ENCODE results near the gene CAMK2A.
"Not testable (repeated sequence)": the region's sequence is repeated elsewhere in the genome, so short reads cannot be mapped to it uniquely, and the experiment has no call there.

CAMK2A gene

GRCh38 chr5:150255659-150256409, 33.7 kb downstream of the CAMK2A start:
- no peak for DNase-seq (ENCODE audit: low read depth in 1 of 2, low spot score in 1 of 2)

DNA sequence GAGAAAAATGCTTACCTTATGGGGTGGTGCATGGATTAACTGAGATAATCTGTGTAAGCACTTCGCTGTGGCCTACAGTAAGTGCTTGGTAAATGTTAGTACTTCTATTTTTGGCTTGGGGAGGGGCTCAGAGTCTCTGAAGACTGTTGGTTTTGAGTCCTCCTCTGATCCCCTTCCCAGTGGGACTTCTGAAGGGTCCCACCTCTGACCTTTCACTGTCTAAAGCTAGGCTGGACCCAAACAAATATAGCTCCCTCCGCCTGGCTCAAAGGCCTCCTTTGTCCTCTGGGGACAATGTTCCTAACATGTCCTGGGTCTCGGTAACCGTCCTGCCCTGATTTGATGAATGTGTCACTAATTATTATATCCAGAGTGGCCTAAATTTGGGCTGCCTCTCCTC, 34.8 kb downstream of the CAMK2A start:
- no peak for DNase-seq (ENCODE audit: low read depth in 1 of 2, low spot score in 1 of 2)

GRCh38 chr5:150254363-150254762, 35.2 kb downstream of the CAMK2A start:
- no peak for DNase-seq (ENCODE audit: low read depth in 1 of 2, low spot score in 1 of 2)

GRCh38 chr5:150253416-150254208, 36.0 kb downstream of the CAMK2A start:
- no peak for DNase-seq (ENCODE audit: low read depth in 1 of 2, low spot score in 1 of 2)

- DNase-seq (ENCODE audit: low read depth in 1 of 2, low spot score in 1 of 2): no peak
Measured at GRCh38 chr5:150252489-150252888, 37.1 kb downstream of the CAMK2A start.

- DNase-seq (ENCODE audit: low read depth in 1 of 2, low spot score in 1 of 2): no peak
Measured at GRCh38 chr5:150251504-150251903, 38.1 kb downstream of the CAMK2A start.

- DNase-seq (ENCODE audit: low read depth in 1 of 2, low spot score in 1 of 2): no peak
Measured at GRCh38 chr5:150249744-150250143, 39.8 kb downstream of the CAMK2A start.

DNA sequence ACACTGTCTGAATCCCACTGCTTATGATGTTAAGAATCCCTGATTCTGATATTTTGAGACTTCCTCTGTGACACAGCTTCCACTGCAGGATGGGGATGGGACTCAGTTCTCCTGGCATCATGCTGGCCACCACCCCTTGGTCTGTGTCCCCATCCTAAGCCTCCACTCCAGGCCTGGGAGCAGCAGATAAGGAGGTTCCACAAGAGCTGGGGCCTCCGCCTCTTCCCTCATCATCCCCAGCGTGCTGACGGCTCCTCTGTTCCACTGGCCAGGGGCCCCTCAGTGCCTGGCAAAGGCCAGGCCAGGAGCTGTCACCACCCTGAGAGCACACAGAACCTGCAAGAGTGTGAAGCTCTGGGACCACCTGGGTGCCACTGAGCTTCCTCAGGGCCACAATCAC, 40.6 kb downstream of the CAMK2A start:
- no peak for DNase-seq (ENCODE audit: low read depth in 1 of 2, low spot score in 1 of 2)

- not testable (repeated sequence) for DNase-seq (ENCODE audit: low read depth in 1 of 2, low spot score in 1 of 2)
Measured at GRCh38 chr5:150248493-150248892, 41.1 kb downstream of the CAMK2A start.

DNA sequence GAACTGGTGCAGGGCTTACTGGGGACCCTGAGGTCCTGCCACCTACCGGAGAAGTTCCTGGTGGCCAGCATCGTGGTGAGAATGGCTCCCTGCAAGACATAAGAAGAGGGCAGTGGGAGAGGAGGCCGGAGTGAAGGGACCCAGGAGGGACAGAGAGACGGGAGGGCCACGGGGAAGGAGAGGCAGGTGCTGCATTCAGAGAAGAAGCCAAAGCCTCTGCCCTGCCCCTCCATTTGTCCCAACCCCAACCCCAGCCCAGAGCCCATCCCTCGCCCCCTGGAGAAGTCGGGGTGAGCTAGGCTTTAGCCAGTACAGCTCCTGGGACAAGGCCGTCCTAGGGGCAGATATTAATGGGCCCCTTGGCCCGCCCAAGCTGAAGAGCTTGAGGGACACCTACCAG, 41.8 kb downstream of the CAMK2A start:
- no peak for DNase-seq (ENCODE audit: low read depth in 1 of 2, low spot score in 1 of 2)

- no peak for DNase-seq (ENCODE audit: low read depth in 1 of 2, low spot score in 1 of 2)
Measured at GRCh38 chr5:150246835-150247234, 42.7 kb downstream of the CAMK2A start.

DNA sequence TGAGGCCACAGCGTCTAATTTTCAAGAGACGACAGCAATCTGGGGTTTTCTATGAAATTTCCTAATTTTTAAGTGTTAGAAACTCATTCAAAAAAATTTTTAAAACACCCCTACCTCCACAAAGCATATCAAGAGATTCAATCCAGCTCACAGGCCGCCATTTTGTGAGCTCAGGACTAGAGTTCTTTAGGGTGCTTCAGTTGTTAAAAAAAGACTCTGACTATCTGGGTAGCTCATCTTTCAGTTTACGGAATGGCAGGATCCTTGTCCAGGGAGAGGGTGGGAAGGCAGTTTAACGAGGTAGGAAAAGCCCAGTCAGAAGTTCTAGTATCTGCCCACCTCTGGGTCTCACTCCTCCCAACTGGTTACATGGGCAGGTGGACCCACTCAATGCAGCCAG, 43.1 kb downstream of the CAMK2A start:
- no peak for DNase-seq (ENCODE audit: low read depth in 1 of 2, low spot score in 1 of 2)

GRCh38 chr5:150245808-150246207, 43.8 kb downstream of the CAMK2A start:
- no peak for DNase-seq (ENCODE audit: low read depth in 1 of 2, low spot score in 1 of 2)

- no peak for DNase-seq (ENCODE audit: low read depth in 1 of 2, low spot score in 1 of 2)
Measured at GRCh38 chr5:150245111-150245789, 44.3 kb downstream of the CAMK2A start.

DNA sequence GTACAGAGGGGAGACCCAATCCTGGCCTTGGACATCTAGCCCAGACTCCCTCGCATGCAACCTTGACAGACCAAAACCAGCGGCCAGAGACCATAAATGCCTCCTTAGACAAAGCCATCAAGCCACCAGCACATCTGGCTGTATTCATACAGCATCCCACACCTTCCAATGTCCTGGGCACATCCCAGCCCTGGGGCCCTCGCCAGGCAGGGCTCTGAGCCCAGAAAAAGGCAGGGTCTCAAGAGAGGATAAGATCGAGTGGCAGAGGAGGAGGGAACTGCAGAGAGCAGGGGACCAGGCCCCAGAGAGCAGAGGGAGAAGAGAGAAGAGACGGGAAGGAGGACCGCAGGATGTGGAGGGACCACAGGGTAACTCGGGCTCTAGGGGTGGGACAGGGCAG, 45.4 kb downstream of the CAMK2A start:
- DNase-seq (ENCODE audit: low read depth in 1 of 2, low spot score in 1 of 2): no peak

DNA sequence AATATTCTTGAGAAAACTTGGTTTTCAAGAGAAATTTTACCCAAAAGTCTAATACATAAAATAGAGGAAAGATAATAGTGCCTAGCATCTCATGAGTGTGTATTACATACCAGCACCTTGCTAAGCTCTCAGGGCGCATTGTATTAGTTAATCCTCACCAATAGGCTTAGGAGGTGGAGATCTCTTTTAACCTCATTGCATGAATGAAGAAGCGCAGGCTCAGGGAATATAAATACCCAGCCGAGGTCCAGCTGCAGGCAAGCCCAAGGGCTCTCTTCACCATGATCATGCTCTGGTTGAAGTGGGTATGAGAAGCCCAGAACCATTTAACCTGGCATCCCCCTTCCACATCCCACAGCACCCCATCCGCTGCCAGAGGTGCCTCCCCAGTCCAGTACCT, 46.0 kb downstream of the CAMK2A start:
- no peak for DNase-seq (ENCODE audit: low read depth in 1 of 2, low spot score in 1 of 2)

DNA sequence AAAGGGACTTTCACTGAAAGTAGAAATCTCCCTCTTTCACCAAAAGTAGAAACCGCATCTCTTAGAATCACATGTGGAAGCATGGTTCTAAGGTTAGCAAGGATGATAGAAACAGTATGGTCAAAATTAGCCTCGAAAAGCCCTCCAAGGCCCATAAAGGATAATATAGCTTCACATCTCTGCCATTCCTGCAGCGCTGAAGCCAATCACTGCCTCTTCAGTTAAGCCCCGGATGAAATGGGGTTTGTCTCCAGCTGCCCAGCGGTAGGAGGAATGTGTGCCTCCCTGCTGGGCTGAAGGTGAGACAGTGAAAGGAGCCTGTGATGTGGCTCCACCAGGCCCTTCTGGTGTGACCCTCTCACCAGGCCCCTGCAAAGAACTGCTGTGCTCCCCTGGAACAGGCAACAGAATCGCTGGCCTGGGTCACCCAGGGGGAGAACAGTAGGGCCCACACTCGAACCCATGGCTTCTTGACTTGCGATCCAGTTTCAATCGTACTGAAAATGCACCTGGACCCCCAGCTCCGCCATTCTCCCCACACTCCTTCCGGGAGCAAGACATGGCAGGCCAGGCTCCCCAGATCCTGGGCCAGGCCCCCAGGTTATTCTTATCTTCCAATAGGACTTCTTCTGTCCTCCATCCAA, 47.2 kb downstream of the CAMK2A start:
- DNase-seq (ENCODE audit: low read depth in 1 of 2, low spot score in 1 of 2): no peak

DNA sequence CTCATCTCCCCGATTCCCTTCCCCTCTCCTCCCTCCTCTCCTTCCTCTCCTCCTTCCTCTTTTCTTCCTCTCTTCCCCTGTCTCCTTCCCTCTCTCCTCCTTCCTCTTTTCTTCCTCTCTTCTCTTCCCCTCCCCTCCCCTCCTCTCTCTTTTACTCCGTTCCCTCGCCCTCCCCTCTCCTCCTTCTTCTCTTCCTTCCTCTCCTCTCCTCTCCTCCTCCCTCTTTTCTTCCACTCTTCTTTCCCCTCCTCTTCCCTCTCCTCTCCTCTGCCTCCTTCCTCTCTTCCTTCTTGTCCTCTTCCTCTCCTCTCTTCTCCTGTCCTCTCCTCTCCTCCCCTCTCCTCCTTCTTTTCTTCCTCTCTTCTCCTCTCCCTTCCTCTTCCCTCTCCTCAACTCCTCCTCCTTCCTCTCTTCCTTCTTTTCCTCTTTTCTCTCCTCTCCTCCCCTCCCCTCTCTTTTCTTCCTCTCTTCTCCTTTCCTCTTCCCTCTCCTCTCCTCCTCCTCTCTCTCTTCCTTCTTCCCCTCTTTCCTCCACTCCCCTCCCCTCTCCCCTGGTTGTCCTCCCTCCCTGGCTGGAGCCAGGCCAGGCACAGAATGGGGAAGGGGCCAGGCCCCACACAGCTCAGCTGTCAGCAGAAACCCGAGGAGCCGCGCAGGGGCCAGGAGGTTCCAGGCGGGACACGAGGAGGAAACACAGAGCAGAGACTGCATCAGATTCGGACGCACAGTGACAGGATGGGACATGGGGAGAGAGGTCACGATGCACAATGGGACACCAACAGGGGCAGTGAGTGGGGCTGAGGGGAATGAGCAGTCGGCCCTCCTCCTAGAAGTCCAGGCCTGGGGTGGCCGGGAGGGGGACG, 48.0 kb downstream of the CAMK2A start:
- DNase-seq (ENCODE audit: low read depth in 1 of 2, low spot score in 1 of 2): no peak

GRCh38 chr5:150239794-150240122, 49.8 kb downstream of the CAMK2A start:
- DNase-seq (ENCODE audit: low read depth in 1 of 2, low spot score in 1 of 2): no peak

DNA sequence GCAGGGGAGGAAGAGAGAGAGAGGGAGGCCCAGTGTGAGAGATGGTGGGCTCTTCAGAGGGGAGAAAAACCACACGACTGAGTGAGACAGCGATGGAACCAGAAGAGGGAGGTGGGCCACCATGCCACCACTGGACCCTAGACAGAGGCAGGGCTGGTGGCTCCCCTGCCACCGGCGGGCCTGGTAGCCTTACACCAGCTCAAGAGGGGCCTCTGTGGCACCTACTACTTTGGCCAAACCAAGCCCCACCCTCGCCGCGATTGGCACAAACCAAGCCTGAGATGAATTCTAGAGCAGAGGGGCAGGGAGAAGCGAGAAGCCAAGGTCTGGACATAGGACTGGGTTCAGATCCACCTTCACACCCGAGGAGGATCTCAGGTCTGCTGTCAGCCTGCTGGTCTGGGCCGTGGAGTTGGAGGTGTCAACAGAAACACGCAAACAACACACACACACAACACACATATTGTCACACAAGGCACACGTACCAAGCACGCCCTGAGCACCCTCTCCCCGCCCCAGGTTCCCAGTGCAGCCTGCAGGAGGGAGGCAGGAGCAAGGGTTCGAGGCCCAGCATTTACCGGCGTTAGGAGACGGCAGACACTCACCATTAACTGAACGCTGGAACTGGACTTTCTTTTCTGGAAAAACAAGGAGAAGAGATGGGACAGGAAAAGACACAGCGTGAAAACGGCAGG, 50.3 kb downstream of the CAMK2A start:
- no peak for DNase-seq (ENCODE audit: low read depth in 1 of 2, low spot score in 1 of 2)

Data from stimulated activated CD4-positive, alpha-beta T cell treated with anti-CD3 and anti-CD28 coated beads, Interleukin-15, amount 100 ng/mL, for 1 hour (primary cell).